Spleen (tissue), 7 donors: ENCODE measurements around the gene AGFG2.

Experiments
- POLR2A ChIP-seq, 3 donors: fragments of 450-650 bp; IDR thresholded peaks; one replicate each; pipeline ENCODE4 v1.5.1; 2017; ENCODE audit warnings: antibody characterized with exemption in 3 of 3, mild to moderate bottlenecking in 1 of 3
- TF ChIP-seq, protein P1 (sequence below), 11 experiments: fragments of 200-600 bp in 7 of 11; fragments of 450-650 bp in 4 of 11; sonication (generic) in 4 of 11; IDR thresholded peaks in 8 of 11; conservative IDR thresholded peaks in 3 of 11; 1 replicate in 7 of 11; 2 replicates in 4 of 11; pipeline versions ENCODE4 v1.4.0 to v1.8.0; 2016 to 2021; ENCODE audit warnings: antibody characterized with exemption in 11 of 11, inconsistent platforms in 4 of 11, mild to moderate bottlenecking in 1 of 11
- donor health status: DM: no; HTN: no; CAD: no; lungs with moderate emphysema.
- donor health status: DM: no; HTN: no; CAD: no.
- donor health status: DM: no; HTN: no; CAD: no.

DNA sequence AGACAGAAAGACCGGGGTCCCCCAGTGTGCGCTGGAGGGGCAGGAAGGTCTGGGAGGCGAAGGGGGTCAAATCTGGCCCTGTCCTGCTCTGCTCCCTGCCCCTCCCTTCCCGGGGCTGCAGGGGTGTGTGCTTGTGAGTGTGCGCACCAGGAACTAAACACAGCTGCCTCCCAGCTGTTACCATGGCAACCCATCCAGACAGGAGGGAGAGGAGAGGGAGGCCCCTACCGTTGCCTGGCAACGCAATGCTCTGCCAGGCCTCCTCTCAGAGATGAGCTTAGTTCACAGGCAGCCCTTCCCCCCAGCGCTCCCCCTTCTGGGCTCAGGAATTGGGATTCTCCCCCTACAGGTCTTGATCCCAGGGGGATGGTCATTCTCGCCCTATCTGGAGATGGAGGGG is 49.2 kb upstream of the AGFG2 start:
- no peak for TF ChIP-seq POLR2A (IDR thresholded peaks at IDR 0.05)
- TF ChIP-seq, protein P1, sequence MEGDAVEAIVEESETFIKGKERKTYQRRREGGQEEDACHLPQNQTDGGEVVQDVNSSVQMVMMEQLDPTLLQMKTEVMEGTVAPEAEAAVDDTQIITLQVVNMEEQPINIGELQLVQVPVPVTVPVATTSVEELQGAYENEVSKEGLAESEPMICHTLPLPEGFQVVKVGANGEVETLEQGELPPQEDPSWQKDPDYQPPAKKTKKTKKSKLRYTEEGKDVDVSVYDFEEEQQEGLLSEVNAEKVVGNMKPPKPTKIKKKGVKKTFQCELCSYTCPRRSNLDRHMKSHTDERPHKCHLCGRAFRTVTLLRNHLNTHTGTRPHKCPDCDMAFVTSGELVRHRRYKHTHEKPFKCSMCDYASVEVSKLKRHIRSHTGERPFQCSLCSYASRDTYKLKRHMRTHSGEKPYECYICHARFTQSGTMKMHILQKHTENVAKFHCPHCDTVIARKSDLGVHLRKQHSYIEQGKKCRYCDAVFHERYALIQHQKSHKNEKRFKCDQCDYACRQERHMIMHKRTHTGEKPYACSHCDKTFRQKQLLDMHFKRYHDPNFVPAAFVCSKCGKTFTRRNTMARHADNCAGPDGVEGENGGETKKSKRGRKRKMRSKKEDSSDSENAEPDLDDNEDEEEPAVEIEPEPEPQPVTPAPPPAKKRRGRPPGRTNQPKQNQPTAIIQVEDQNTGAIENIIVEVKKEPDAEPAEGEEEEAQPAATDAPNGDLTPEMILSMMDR (IDR thresholded peaks at IDR 0.05 in 8 of 11, conservative IDR thresholded peaks at IDR 0.05 in 3 of 11), result no peak
